GM19351 (cell line): ENCODE results near the gene RBM47.
A peak's percentile ranks its signal among the peaks of the same experiment; 100 is the strongest.
"Not testable (repeated sequence)": the region's sequence is repeated elsewhere in the genome, so short reads cannot be mapped to it uniquely, and the experiment has no call there.

Experiments used
- ATAC-seq: cut with Tn5 transposase; IDR thresholded peaks from one replicate; pipeline ENCODE4 v1.9.1; 2021; ENCODE audit warnings: mild to moderate bottlenecking, moderate library complexity; ENCODE audit not compliant: unreplicated experiment

The RBM47 gene

DNA sequence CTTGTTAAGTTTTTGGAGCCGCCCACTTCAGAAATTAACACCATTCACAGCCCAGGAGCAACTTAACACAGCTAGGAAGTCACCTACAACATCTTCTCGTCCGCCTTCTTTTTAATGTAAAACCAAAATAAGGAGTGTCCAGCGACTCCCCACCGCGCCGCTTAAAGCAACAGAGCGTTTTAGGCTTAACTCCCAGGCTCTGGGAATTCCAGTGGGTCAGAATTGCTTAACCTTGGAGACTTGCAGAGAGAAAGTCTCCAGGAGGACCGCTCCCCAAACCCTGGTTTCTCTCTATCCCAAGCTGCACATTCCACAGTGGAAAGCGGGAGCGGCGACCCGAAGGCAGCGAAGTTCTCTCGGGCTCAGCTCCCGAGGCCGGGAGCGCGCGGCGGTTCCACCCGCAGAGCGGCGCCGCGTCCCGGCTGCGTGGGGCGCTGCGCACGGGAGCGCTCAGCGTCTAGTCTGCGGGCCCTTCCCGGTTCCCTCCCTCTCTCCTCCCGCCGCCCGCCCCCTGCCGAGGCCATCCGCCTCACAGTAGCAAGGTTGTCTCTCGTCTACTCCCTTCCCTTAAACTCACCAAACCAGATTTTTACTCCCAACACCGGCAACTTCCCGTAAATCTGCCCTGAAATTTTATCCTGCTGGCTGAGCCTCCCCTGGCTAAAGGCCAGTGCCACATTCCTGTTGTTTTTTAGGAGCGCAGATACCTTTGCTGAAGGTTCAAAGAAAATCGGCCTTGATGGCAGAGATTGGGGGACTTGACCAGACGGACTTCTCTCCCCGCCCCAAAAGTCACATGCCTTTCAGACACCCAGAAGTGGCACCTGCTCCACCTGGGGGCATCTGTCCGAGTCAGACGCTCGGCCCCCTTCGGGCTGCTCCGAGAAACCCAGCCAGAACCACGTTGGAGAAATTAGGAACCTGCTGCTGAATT is at the start of gene RBM47:
RBM47 (minus strand) TSS at position 464 of the 934 bp plus-strand sequence. CDS start 190,971 bp downstream, outside the sequence.
- ATAC-seq: peak; percentile 57

DNA sequence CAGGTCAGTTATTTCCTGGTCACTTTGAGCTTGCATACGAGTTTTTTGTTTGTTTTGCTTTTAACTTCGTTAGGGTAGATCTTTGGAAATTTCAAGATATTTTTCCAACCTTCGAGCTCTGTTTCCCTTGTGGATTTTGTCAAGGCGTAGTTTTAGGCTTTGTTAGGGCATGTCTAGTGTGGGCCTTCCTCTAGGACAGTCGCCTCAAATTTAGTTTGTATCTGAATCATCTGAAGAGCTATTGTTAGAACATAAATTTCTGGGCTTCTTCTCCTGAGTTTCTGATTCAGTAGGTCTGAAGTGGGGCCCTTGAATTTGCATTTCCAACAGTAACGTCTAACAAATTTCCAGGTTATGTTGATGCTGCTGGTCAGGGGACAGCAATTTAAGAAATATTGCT is 48.8 kb upstream of the RBM47 start:
- ATAC-seq: no peak

DNA sequence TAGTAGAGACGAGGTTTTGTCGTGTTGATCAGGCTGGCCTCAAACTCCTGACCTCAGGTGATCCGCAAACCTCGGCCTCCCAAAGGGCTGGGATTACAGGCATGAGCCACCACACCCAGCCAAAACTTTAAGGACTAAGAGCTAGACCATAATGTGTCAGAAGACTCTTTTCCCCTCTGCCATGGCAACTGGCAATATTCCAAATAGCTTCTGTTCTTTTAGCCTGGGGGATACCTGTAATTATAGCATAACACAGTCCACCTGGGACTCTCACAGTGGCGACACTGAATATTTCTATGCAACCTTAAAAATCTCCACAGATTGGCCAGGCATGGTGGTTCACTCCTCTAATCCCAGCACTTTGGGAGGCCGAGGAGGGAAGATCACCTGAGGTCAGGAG is 45.5 kb upstream of the RBM47 start:
- no peak for ATAC-seq

DNA sequence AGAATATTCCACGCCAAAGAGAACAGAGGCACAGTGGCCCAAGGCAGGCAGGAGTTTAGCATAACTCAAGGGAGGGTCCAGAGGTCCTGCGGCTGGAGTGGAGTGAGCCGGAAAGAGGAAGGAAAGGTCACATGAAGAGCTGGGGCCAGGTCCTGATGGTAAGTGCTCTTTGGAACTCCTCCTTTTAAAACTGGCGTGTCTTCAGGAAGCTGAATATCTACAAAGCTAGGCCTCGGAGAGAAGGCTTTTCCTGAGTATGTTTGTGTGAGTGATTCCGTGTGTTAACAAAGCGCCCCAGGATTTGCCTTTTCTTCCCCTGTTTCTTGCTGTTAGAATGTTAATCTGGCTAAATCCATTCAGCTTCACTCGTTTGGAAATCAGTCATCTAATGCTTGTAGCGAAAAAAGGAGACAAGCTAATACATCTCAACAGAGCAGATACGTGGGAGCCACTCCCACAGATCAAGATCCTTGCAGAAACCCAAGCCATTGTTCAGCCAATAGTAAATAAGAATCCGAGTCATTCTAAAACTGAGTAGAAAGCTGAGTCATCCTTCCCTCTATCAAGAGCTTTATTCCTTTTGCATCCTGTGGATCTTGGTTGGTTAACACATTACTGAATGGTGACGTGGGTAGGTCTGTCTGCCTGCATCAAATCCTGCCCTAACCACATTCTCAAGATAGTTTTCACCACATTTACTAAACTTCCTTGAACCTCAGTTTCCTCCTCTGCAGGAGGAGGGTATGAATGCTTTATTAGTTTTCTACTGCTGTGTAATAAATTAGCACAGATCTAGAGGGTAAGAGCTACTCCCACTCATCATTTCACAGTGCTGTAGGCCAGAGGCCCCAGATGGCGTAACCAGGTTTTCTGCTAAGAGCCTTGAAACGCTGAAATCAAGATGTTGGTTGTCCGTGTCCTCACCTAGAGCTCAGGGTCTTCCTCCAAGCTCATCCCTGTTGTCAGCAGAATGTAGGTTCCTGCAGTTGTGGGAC is 43.2 kb upstream of the RBM47 start:
- peak; percentile 87 for ATAC-seq

DNA sequence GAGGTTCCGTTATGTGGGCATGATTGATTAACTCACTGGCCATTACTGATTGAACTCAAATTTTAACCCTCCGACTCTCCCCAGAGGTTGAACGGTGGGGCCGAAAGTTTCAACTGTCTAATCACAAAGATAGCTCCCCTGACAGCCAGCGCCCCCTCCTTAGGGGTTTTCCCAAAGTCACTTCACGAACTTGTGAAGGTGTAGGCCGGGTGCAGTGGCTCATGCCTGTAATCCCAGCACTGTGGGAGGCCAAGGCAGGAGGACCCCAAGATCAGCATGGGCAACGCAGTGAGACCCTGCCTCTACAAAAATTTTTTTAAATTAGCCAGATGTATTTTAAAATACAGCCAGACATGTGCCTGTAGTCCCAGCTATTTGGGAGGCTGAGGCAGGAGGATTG is 39.8 kb upstream of the RBM47 start:
- ATAC-seq: no peak

DNA sequence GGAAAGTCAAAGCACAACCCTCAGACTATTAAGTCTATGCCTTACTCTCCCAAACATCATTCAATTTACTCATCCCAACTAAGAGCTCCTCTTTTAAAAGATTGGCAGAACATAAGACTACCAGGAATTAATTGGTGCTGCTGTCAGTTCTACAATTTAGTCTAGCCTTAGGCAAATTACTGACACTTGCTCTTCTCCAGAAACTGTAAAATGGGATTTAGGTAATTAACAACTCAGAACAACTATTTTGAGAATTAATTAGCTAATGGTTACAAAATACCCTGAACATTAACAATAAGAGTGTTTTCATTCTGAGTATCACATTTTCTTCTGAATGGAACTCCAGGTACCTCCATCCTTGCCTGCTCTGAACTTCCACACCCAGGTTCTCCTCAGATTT is 36.2 kb upstream of the RBM47 start:
- ATAC-seq: no peak

DNA sequence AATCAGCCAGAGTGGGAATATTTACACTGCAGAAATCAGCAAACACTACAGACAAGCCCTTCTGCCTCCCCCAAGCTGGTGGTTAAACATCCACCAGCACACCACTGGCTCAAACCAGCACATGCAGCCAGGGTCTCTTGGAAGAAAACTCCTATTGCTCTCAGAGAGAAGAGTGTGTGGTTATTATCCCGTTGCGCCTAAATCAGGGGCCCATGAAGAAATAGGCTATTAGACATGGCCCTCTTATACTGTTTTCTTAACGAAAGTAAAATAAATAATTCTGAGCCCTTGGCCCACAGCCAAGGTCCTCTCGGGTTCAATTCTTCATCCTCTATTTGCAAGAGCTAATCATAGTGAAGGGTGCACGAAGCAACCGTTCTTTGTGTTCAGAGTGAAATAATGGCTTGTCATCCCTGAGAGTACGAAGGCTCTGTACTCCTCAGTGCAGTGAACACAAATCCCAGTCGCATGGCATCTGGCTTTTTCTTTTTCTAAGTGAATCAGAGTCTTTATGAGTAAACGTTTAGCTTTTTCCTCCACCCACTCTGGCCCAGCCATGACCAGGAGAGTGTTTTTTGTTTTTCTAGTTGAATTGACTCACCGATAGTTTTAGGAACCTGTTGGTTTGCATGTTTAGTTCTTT is 33.4 kb upstream of the RBM47 start:
- peak; percentile 79 for ATAC-seq

DNA sequence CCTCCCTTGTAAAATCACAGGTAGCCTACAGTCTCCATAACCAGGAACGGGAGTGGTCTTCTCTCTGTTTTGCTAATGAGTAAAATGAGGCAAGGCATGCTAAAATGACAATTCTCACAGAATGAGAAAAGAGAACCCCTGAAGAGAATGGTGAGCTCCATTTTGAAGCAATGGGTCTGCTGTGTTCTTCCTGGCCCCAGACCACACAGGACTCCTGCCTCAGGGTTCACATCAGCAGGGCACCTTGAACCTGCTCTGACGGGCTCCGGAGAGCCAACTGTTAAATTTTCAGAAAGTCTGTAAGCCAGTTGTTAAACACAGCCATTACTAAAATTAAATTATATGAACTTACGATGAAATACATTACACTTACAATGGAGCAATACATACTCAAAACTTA is 32.1 kb upstream of the RBM47 start:
- no peak for ATAC-seq

DNA sequence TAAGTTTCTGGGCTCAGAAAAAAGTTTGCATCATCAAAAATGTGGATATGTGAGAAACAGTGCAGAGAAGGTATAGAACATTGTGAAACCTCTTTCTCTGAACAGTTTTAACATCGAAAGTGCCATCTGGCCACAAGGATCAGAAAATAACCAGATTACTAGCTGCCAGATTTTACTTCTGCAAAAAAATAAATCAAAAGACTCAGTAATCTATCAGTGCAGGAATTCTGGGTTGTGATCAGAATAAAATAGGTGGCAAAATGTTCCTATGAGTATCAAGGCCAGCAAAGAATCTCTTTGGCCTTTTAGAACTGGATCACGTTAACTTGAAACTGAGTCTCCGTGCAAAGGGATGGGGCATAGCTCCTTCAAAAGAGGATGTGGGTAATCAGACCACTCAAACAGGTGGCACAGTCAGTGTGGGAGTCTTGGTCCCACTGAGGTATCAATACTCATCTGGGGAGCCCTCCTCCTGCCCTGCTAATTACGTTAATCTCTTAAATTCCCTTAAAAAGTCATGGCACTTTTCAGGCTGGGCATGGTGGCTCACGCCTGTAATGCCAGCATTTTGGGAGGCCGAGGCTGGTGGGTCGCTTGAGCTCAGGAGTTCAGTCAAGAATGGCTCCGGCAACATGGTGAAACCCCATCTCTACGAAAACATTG is 26.7 kb upstream of the RBM47 start:
- ATAC-seq: peak; percentile 90

DNA sequence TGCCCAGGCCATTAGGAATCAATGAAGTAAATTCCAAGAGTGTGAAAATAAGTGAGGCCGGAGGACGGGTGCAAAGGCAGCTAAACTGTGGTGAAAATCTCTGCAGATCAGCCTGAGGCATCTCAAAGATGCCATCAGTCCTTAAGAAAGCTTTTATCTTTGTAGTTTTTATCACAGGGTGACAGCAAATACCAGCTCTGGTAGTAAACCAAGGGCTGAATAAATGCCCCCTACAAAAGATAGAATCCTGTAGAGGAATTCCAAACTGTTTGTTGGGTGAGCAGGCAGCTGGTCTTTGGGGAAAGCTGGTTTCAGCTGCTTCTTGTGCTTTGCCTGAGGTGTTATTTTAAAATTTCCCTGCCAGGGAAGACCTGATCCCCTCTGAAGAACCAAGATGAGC is 21.6 kb upstream of the RBM47 start:
- ATAC-seq: no peak

DNA sequence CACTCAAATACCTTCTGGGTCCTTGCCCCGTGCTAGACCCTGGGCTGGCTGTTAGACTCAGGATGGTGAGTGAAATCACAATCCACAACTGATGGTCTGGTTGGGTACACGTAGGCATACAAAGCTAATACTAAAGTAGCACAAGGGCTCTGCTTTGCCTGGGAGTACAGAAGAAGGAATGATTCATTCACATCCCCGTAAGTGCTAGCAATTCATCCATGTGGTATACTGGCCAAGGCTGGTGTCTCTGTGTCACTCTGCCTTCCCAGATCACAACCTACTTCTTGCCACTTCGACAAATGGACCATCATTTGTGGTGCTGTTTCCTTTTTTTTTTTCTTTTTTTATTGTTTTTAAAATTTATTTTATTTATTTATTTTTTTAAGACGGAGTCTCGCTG is 19.7 kb upstream of the RBM47 start:
- no peak for ATAC-seq

DNA sequence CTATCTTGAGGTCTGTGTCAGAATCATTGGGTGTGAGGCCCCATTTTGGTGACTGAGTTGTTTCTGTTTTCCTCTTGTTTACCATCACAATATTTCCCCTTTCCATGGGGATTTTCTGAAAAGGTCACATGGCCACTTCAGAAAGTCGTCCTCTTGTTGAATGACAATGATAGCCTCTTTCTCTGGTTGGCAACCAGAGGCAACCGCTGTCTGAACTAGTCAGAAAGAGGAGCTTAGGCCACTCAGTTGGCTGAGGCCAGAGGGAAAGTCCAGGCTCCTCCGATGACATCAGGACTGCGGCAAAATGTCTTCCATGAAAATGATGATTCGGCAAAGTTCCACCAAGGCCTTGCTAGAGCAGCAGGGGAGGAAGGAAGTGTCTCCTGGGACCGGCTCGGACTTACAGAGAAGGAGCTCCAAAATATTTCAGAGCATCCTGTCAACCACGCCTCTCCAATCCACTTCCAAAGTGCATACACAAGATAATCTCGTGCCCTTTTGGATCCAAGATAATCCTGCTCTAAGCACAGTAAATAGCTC is 19.1 kb upstream of the RBM47 start:
- ATAC-seq: no peak

DNA sequence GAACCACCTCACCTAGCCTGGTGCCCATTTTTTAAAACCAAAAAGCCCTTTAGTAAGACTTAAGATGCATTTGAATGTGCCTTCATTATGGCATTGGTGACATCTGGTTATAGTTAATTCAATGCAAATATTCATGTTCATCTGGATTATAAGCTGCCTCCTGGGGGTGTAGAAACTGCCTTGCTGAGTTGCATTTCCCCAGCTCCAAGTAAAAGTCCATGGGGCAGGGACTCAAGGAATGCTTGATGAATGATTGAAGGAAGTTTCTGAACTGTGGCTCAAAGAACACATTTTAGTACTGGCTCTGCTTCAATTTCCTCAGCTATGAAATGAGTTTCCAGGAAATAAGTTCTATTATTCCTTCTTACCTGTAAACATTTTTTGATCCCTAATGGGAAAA is 18.5 kb upstream of the RBM47 start:
- ATAC-seq: no peak

DNA sequence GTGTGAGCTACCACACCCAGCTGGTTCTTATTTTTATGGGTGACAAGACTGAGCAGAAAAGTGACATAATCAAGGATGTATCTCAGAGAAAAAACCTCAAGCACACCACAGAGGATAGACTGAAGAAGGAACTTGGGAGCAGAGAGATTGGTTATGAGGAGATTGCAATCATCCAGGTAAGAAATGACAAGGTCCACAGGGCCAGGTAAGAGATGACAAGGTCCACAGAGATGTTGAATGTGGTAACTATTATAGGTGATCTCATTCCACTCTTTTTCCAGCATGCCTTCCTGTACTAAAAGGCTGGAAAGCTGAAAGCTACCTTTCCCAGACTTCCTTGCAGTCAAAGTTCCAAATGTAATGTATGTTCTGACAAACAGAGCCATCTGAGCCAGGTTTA is 15.9 kb upstream of the RBM47 start:
- no peak for ATAC-seq

DNA sequence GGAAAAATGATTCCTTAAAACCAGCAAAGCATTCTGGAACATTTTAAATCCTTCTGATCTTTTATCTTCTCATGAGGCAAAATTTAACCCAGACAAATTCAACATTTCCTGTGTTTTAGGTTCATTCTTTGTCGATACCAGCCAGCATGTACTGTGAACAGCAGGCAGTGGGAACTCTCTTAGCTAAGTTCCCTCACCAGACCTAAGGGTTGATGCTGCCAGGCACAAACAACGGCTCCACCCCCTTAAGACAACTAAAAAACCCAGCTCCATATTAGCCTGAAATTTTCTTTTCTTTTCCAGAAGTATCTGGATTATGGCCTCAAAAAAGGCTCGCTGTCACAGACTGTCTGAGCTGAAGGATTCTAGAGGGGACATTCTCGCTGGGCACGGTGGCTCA is 2.4 kb upstream of the RBM47 start:
- ATAC-seq: no peak

DNA sequence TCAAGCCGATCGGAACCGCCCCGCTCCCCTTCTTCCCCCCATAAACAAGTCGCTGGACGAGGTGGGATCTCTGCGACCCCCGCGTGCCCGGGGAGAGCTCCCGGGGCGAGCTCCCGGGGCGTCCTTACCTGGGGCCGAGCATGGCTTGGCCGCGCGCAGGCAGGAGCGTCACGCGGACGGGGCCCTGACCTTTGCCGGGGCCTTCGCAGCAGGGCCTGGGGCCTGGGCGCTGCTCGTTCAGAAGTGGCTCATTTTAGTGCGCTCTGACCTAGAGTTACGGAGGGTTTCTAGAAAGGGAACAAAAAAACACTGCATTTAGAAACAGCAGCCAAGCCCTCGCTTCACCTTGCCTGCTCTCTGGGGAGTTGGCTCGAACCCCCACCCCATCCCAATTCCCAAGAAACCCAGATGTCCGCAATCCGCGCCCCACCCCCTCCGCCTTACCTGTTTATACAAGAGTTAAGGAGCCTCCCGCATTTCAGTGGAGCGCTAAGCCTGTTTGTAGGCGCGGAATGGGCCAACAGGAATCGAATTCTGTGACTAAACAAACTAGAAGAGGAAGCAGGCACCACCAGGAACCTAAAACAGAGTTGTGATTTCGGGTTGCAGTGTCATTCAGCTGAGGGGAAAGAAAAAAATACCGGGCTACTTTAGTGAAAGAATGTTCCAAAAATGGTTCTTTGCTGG is 814 bp upstream of the RBM47 start:
- ATAC-seq: peak; percentile 58

DNA sequence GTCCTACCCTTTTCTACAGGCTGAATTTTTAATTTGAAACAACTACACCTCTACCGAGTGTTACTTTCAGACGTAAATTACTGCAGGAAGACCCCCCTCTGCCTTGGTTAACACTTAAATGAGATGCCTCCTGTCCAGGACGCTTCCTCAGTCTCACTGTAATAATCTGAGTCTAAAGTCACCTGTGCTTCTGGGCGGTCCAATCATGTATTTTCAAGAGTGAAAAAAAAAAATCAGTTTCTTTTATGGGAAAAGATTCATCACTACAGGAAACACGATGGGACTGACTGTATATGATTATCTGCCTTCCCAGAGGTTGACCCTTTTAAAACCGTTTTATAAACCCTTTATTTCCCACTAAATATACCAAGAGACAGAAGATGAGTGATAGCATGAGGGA is 776 bp downstream of the RBM47 start:
- no peak for ATAC-seq

DNA sequence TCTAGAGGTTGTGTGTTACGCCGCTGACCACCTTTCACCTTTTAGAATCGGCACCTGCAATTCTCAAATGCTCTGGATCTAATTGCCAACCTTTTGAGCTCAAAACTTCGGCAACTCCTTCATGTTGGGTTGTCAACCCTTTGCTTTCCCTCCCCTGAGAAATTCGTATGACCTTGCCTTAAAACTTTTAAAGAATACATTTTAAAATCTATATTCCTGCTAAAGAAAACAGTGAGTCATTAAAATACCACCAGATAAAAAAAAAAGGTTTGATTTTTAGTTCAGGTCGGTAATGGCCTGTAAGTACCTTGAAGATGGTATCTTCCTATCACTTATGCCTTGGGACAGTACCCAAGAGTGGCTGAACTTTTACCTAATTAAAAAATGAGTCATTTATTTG is 1.3 kb downstream of the RBM47 start:
- ATAC-seq: not testable (repeated sequence)

DNA sequence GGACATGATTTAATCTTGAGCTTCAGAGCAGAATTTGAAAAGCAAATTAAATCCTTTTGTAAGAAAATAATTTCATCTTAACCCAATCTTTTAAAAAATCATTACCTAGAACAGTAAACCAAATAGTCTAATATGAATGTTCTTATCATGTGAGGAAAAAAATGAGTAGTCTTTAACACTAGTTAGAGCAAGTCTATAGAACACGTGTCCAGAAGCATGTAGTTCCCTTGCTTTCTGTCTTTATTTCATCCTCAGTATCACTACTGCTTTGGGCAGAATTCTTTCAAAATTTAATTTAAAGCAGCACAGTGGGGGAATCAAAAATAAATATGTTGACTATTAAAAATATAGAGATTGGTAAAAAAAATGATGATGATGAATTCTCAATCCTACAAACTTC is 2.1 kb downstream of the RBM47 start:
- no peak for ATAC-seq
